PC-9 (cell line): ENCODE data around the gene ZNF772.

Experiments
- EZH2 ChIP-seq: fragments of 200-600 bp; sonication (generic); IDR thresholded peaks from 2 replicates; pipeline ENCODE4 v1.8.0; 2017; ENCODE audit warnings: antibody characterized with exemption, low read depth
- TF ChIP-seq, protein P1 (sequence below): fragments of 200-600 bp; sonication (generic); conservative IDR thresholded peaks from 2 replicates; pipeline ENCODE4 v1.6.1; 2017; ENCODE audit warnings: mixed run types, antibody characterized with exemption, mild to moderate bottlenecking, moderate library complexity

DNA sequence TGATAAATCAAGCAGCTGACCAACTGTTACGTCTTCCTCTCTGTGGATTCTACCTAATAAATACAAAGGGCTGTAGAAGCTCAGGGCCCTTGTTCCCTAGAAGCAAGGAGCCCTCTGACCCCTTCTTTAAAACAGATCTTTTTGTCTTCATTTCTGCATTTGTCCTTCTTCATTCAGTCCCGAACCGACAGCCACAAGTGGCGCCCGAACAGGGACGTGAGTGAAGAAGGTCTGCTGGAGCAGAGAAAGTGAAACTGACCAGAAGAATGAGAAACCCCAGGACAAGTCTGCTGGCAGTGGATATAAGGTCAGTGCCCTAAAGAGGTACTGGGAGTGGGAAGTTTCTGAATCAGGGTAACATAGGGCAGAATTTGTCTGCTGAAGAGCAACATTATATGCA lies 35.5 kb upstream of the ZNF772 start:
- TF ChIP-seq, protein P1, sequence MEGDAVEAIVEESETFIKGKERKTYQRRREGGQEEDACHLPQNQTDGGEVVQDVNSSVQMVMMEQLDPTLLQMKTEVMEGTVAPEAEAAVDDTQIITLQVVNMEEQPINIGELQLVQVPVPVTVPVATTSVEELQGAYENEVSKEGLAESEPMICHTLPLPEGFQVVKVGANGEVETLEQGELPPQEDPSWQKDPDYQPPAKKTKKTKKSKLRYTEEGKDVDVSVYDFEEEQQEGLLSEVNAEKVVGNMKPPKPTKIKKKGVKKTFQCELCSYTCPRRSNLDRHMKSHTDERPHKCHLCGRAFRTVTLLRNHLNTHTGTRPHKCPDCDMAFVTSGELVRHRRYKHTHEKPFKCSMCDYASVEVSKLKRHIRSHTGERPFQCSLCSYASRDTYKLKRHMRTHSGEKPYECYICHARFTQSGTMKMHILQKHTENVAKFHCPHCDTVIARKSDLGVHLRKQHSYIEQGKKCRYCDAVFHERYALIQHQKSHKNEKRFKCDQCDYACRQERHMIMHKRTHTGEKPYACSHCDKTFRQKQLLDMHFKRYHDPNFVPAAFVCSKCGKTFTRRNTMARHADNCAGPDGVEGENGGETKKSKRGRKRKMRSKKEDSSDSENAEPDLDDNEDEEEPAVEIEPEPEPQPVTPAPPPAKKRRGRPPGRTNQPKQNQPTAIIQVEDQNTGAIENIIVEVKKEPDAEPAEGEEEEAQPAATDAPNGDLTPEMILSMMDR: no peak
- TF ChIP-seq EZH2: no peak
